Stimulated activated effector memory CD8-positive, alpha-beta T cell treated with anti-CD3 and anti-CD28 coated beads, Interleukin-12 subunit alpha, Interleukin-12 subunit beta, amount 100 ng/mL, for 72 hours (primary cell): ENCODE results near the gene BIN2.
"Not testable (repeated sequence)": the region's sequence is repeated elsewhere in the genome, so short reads cannot be mapped to it uniquely, and the experiment has no call there.

Experiments
- ATAC-seq: fragments of 150-1000 bp; cut with Tn5 transposase; 2 replicates; pipeline ENCODE4 v1.10.0; 2021
- DNase-seq, 2 donors: peaks; one replicate each; pipeline ENCODE4 v3.0.0; 2021 to 2022; ENCODE audit warnings: low spot score in 2 of 2
- H3K27ac Mint-ChIP-seq: one replicate; pipeline ENCODE4 v1.8.0; 2022; ENCODE audit warnings: mild to moderate bottlenecking, mixed read lengths
- H3K36me3 Mint-ChIP-seq: one replicate; pipeline ENCODE4 v1.8.0; 2022; ENCODE audit warnings: mild to moderate bottlenecking, mixed read lengths
- H3K4me1 Mint-ChIP-seq: one replicate; pipeline ENCODE4 v1.8.0; 2022; ENCODE audit warnings: mixed read lengths
- H3K4me3 Mint-ChIP-seq: one replicate; pipeline ENCODE4 v1.8.0; 2022; ENCODE audit warnings: mild to moderate bottlenecking, mixed read lengths
- H3K9me3 Mint-ChIP-seq: one replicate; pipeline ENCODE4 v1.8.0; 2022; ENCODE audit warnings: mixed read lengths

The BIN2 gene

DNA sequence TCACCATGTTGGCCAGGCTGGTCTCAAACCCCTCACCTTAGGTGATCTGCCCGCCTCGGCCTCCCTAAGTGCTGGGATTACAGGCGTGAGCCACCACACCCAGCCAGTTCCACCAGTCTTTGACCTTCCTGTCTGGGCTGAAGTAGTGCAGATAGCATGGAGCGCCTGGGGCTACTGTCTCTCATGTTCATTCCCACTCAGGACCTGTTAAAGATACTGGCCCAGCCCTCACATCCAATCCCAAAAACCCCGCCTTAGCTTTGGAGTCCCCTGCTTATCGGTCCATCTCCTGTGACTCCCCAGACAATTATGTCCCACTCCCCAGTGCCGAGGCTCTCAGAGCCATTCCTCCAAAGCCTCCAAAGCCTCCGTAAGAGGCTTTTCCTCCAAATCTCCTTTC is 34.5 kb upstream of the BIN2 start:
- Mint-ChIP-seq H3K36me3 (peaks cover 46% of the 10 kb centered on the region), H3K9me3 (no peaks in the 10 kb centered on the region), H3K27ac (peak overlapping the region; percentile 44), H3K4me3 (no peak overlapping the region), H3K4me1 (no peaks in the 10 kb centered on the region)
- ATAC-seq: no peak
- no peak for DNase-seq

DNA sequence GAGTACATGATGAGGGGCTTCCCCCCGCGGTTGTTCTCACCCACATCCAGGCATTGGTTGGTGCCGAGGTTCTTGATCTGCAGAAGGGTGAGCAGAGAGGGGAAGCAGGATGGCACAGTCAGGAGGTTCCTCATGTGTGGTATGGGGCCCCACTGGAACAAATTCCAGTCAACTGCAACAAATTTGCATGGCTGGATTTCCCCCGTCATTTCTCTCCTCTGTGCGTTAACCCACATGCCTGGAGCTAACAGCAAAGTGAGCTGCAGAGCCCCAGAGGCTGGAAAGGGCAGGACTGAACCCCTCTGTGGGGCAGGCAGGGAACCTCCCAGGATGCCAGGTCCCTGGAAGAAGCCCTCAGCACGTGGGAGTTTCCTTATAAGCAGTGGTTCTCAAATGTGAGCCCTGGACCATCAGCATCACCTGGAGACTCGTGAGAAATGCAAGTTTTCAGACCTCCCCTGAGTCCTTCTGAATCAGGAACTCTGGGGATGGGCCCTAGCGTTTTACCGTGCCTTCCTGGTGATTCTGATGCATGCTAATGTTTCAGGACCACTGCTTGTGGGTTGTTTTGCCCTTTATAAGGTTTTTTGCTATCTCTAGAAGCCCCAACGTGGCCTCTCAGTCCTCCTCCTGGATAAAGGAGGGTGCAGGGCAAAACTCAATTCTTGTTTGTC is 33.5 kb upstream of the BIN2 start:
- DNase-seq (no peak), ATAC-seq (peak; percentile 44)
- Mint-ChIP-seq H3K4me1 (no peaks in the 10 kb centered on the region), H3K9me3 (no peaks in the 10 kb centered on the region), H3K27ac (no peak overlapping the region), H3K36me3 (peaks cover 46% of the 10 kb centered on the region), H3K4me3 (no peak overlapping the region)

DNA sequence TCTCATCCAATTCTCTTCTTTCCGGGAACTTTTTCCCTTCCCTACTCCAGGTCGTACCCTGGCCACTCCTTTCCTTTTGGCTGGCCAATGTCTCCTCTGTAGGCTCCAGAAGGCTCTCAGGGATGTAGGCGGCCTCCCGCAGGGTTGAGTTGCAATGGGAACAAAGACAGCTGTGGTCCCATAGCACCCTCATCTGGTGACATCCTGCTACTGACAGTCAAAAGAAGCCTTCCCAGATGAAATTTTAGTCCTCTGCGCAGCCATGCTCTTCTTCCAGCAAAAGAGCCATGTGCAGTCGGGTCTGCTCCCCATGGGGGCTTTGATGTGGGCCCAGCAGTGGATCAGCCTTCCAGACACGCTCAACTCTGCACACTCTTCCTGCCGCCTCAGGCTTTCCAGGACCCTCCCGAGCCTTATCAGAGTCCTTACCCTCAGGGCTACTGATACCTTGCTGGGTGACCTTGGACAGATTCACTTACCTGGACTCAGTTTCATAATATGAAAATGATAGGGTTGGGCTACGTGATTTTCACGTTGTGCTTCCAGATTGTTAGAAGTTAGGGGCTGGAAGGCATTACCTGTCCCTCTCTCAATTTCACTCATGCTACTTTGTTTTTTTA is 28.0 kb upstream of the BIN2 start:
- Mint-ChIP-seq H3K9me3 (no peaks in the 10 kb centered on the region), H3K4me3 (no peak overlapping the region)

DNA sequence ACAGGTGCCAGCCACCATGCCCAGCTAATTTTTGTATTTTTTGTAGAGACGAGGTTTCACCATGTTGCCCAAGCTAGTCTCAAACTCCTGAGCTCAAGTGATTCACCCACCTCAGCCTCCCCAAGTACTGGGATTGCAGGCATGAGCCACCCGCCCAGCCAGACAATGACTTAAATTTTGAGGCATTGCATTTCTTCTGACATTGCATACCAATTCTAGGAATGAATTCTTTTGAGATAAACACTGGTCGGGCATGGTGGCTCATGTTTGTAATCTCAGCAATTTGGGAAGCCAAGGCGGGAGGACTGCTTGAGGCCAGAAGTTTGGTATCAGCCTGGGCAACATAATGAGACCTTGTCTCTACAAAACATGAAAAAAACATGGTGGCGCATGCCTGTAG is 25.1 kb upstream of the BIN2 start:
- no peaks in the 10 kb centered on the region for H3K4me1 Mint-ChIP-seq
- no peak overlapping the region for H3K27ac Mint-ChIP-seq
- no peaks in the 10 kb centered on the region for H3K36me3 Mint-ChIP-seq
- ATAC-seq: no peak
- DNase-seq: no peak
- no peaks in the 10 kb centered on the region for H3K9me3 Mint-ChIP-seq
- no peak overlapping the region for H3K4me3 Mint-ChIP-seq

More for the DNA sequence above, 28.0 kb upstream of the BIN2 start:
- peak; percentile 49 for ATAC-seq
- Mint-ChIP-seq H3K4me1 (no peaks in the 10 kb centered on the region), H3K36me3 (peaks cover 17% of the 10 kb centered on the region), H3K27ac (peak overlapping the region; percentile 54)
- DNase-seq: peak in 1 of 2 donors; percentile 14

DNA sequence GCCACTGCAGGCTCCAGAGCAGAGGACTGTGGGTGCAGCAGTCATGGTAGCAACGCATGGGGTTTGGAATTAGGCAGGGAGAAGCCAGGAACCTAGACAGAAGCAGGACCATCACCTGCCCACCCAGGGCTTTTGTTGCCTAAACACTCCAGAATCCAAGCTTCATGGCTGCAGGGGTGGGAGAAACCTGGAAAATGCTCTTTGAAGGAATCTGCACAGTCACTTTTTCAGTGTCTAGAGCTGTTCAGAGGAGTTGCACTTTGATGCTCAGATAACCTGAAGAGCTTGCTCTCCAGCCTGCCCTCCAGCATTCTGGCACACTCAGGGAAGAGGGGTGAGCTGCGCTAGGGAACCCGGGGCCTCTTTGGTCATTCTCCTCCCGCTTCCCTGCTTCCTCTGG is 24.1 kb upstream of the BIN2 start:
- no peak for DNase-seq

DNA sequence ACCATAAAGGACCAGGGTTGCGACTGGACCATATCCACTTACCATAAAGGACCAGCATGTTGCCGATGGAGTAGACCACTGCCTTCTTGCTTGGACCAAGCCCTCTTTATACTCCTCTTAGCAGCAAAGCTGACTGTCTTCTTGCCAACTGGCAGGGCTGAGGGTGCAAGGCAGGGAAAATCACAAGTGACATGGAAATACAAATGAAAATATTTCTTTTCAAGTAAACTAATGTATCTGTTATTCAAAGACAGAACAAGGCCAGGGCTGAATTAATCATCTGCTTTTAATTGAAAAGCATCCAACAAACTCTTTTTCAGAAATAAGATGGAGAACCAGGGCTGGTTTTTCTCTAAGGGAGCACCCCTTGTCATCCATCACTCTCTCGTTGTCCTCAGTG is 22.6 kb upstream of the BIN2 start, which contains the start of gene CELA1:
CELA1 (minus strand) TSS at position 99 of the 400 bp plus-strand sequence; CDS start at position 58, 41 bp downstream.
- H3K4me1 Mint-ChIP-seq: peaks cover under 1% of the 10 kb centered on the region
- DNase-seq (no peak), ATAC-seq (no peak)
- no peak within 1 kb of the TSS for H3K27ac Mint-ChIP-seq
- no peak within 1 kb of the TSS for H3K4me3 Mint-ChIP-seq
- no peaks in the 10 kb centered on the region for H3K36me3 Mint-ChIP-seq
- no peaks in the 10 kb centered on the region for H3K9me3 Mint-ChIP-seq

More for the DNA sequence above, 24.1 kb upstream of the BIN2 start:
- no peak overlapping the region for H3K27ac Mint-ChIP-seq
- no peak overlapping the region for H3K4me3 Mint-ChIP-seq
- H3K4me1 Mint-ChIP-seq: no peaks in the 10 kb centered on the region
- ATAC-seq: no peak
- H3K36me3 Mint-ChIP-seq: no peaks in the 10 kb centered on the region
- no peaks in the 10 kb centered on the region for H3K9me3 Mint-ChIP-seq

DNA sequence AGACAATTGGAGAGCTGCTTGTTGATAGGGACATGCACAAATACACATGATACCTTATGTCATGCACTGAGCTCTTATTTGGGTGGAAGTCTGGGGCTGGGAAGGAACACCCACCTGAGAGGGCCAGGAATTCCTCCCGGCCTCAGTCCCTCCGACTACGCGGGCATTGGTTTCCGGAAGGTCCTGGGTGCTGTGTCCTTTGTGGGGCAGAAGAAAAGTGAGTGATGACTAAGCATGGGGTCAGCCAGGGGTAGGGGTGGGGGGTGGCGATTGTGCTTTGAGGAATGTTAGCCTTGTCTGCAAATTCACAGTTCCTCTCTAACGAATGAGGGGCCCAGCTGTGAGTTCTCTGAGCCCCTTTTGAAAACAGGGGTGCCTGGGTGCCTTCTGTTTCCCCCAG is 21.7 kb upstream of the BIN2 start:
- Mint-ChIP-seq H3K4me1 (peaks cover 8% of the 10 kb centered on the region), H3K4me3 (no peak overlapping the region), H3K27ac (no peak overlapping the region), H3K36me3 (no peaks in the 10 kb centered on the region), H3K9me3 (no peaks in the 10 kb centered on the region)
- ATAC-seq (no peak), DNase-seq (no peak)

DNA sequence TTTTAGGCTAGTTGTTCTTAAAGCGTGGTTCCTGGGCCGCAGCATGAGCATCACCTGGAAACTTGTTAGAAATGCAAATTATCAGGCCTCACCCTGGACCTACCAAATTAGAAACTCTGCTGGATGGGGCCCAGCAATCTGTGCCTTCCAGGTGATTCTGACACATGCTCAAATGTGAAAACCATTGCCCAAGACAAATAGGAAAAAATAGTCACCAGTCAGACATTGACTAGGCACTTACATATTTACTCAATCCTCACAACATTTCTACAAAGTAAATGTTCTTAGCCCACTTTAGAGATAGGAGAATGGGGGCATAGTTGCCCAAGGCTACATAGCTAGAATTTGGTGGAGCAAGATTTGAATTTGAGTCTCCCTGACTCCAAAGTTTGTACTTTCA is 19.2 kb upstream of the BIN2 start:
- no peak for ATAC-seq

DNA sequence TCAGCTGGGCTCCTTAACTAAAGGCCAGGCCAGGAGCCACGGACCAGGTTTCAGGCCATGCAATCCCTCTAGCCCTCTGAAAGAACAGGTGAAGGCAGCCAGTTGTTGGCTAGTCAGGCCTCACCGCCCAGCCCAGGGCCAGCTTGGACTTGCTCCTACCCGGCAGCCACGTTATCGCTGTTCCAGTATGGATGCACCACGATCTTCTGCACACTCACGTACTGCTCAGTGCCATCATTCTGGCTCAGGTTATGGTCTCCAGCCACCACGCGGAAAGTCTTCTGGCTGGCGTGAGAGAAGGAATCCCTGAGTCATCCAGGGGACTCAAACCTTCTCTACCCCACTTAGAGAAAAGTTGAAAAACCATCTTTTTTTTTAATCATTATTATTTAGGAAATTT is 18.4 kb upstream of the BIN2 start:
- no peaks in the 10 kb centered on the region for H3K36me3 Mint-ChIP-seq

More for the DNA sequence above, 19.2 kb upstream of the BIN2 start:
- no peaks in the 10 kb centered on the region for H3K36me3 Mint-ChIP-seq
- no peak overlapping the region for H3K27ac Mint-ChIP-seq
- no peak overlapping the region for H3K4me3 Mint-ChIP-seq
- no peak for DNase-seq
- no peaks in the 10 kb centered on the region for H3K9me3 Mint-ChIP-seq
- H3K4me1 Mint-ChIP-seq: peaks cover 8% of the 10 kb centered on the region

DNA sequence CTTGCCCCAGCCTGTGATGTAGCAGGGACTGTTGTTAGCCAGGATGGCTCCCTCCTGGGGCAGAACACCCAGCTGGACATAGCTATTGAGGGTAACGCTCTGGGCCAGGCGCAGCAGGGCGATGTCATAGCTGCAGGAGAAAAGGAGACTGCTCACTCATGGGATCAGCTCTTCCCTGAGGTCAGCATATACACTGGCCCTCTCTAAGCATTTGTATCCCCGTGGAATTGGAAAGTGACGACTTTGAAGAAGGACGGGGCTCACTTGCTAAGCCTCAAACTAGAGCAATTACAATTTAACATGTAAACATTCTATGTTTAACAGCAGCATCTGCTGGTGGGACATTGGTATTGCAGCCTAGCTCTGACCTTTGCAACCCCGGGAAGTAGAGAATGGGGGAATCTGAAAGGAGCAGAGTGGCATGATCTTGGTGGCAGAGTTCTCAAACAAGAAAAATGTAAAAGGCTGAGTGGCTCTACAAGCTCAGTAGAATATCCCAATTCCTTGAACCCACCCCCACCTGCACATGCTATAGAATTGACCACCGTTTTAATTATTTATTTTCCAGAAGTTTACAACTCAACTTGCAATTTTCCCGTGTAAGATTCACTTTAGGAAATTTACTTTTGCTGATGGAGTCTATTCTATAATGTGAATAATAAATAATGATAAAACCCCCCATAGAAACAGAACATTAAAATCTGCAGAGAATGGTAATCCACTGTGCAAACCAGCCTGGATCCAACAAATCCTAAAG is 17.5 kb upstream of the BIN2 start:
- Mint-ChIP-seq H3K9me3 (no peaks in the 10 kb centered on the region), H3K27ac (peak overlapping the region; percentile 74), H3K4me1 (peaks cover 14% of the 10 kb centered on the region), H3K36me3 (no peaks in the 10 kb centered on the region), H3K4me3 (peak overlapping the region; percentile 27)
- ATAC-seq (peak; percentile 87), DNase-seq (peak; percentile 49 to 75)

More for the DNA sequence above, 18.4 kb upstream of the BIN2 start:
- DNase-seq (no peak), ATAC-seq (no peak)
- no peaks in the 10 kb centered on the region for H3K9me3 Mint-ChIP-seq
- H3K4me3 Mint-ChIP-seq: no peak overlapping the region
- no peak overlapping the region for H3K27ac Mint-ChIP-seq
- peaks cover 8% of the 10 kb centered on the region for H3K4me1 Mint-ChIP-seq

DNA sequence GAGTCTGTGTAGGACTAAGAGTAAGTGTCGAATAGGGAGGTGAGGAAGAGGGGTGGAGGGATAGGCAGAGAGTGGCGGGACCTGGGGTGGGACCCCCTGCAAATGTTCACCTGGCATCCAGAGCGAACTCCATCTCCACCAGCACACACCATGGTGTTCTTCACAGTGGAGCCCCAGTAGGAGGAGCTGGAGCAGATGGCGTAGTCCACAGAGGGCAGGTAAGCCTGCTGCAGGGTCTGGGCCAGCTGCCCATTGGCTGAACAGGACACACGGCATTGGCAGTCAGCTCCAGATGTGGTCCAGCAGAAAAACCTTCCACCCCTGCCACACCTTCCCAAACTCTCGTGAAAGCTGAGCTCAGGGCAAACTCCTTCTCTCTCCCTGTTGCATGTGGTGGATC is 15.8 kb upstream of the BIN2 start:
- no peaks in the 10 kb centered on the region for H3K9me3 Mint-ChIP-seq
- H3K36me3 Mint-ChIP-seq: no peaks in the 10 kb centered on the region
- H3K4me3 Mint-ChIP-seq: no peak overlapping the region
- no peak for ATAC-seq
- peaks cover 14% of the 10 kb centered on the region for H3K4me1 Mint-ChIP-seq
- DNase-seq: no peak
- H3K27ac Mint-ChIP-seq: no peak overlapping the region

DNA sequence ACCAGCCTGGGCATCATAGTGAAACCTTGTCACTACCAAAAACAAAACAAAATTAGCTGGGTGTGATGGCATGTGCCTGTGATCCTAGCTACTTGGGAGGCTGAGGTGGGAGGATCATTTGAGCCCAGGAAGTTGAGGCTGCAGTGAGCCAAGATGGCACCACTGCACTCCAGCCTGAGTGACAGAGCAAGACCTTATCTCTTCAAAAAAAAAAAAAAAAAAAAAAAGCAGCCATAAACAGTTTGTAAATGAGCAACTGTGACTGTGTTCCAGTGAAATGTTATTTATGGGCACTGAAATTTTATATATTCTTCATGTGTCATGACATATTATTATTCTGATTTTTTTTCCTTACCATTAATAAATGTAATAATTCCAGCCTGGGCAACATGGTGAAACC is 13.4 kb upstream of the BIN2 start:
- H3K4me3 Mint-ChIP-seq, ATAC-seq, H3K27ac Mint-ChIP-seq, H3K36me3 Mint-ChIP-seq, DNase-seq, H3K9me3 Mint-ChIP-seq: not testable (repeated sequence)
- H3K4me1 Mint-ChIP-seq: peaks cover 14% of the 10 kb centered on the region

DNA sequence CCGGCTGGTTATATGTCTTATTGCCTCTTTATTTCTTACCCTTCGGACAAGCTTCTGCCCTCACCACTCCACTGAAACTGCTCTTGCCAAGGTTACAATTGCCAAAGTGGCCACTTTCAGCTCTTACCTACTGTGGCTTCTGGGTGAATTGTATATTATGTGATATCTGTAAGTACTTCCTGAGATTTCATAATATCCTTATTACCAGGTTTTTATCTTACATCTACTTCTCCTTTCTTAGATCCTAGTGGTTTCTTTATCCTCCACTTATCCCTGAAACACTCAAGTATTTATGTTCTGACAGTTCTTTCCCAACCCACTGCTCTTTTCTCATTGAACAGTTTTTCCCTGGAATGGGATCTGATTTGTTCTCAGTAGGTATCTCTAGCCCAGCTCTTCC is 12.0 kb upstream of the BIN2 start:
- H3K4me1 Mint-ChIP-seq: peaks cover 6% of the 10 kb centered on the region
- DNase-seq (no peak), ATAC-seq (no peak)
- no peaks in the 10 kb centered on the region for H3K36me3 Mint-ChIP-seq
- H3K27ac Mint-ChIP-seq: peak overlapping the region; percentile 32
- no peaks in the 10 kb centered on the region for H3K9me3 Mint-ChIP-seq
- no peak overlapping the region for H3K4me3 Mint-ChIP-seq

DNA sequence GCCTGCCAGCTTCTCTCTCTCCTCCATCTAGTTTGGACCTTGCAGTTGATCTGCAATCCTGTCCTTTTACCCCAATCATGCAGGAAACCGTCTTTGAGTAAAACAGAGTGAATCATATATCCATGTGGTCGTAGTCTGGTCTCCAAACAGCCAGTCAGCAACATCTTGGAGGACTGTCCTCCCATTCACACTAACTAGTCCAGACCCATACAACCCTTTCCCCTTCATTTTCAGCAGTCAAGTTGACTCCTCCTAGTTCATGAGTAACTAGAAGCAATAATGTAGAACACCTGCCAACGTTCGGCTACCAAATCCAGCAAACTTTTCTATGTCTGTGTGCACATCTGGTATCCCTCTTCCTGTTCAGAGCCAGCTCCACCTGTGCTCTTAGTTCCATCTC is 10.8 kb upstream of the BIN2 start:
- Mint-ChIP-seq H3K27ac (no peak overlapping the region), H3K36me3 (no peaks in the 10 kb centered on the region), H3K9me3 (no peaks in the 10 kb centered on the region), H3K4me3 (no peak overlapping the region), H3K4me1 (peaks cover 11% of the 10 kb centered on the region)
- DNase-seq (no peak), ATAC-seq (no peak)

DNA sequence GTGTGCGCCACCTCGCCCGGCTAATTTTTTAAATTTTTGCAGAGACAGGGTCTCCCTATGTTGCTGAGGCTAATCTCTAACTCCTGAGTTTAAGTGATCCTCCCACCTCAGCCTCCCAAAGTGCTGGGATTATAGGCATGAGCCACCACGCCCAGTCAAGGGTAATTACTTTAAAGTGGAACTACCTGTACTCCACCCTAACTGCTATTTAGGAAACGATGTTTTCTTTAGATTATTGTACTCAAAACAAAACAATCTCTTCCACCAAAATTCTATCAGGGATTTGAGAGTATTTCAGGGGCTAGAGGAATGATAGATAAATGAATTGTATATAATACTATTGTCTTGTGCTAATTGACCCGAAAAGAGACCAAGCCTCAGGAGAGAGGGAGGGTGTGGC is 9.6 kb upstream of the BIN2 start:
- Mint-ChIP-seq H3K36me3 (no peaks in the 10 kb centered on the region), H3K4me1 (peaks cover 21% of the 10 kb centered on the region), H3K4me3 (no peak overlapping the region), H3K27ac (peak overlapping the region; percentile 50), H3K9me3 (no peaks in the 10 kb centered on the region)
- DNase-seq: no peak
- no peak for ATAC-seq

DNA sequence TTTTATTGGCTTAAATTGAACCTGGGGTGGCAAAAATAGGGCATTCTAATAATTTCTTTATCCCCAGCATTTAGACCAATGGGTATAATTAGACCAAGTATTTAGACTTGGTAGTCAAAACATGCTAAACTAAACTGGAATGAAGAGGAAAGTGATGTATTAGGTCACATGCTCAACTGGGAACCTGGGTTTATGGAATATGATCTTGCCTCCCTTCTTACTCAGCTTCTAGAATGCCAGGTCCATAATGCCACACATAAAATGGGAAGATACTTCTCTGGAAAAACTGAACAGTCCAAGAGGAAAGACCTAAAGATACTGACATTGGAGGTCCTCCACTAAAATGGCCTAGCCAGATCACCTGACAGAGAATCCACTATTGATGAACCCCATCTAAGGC is 6.2 kb upstream of the BIN2 start:
- Mint-ChIP-seq H3K36me3 (peaks cover 6% of the 10 kb centered on the region), H3K9me3 (no peaks in the 10 kb centered on the region), H3K4me1 (peaks cover 35% of the 10 kb centered on the region), H3K4me3 (peak overlapping the region; percentile 11), H3K27ac (peak overlapping the region; percentile 11)
- ATAC-seq (no peak), DNase-seq (no peak)
